GM12875 (cell line): ENCODE results near the gene LSR.

Experiments
- H3K4me3 ChIP-seq: one replicate; pipeline ENCODE4 v1.5.1; 2011; ENCODE audit warnings: low read depth, low read length, control low read depth
- TF ChIP-seq, protein P1 (sequence below): IDR thresholded peaks from 2 replicates; pipeline ENCODE4 v1.5.1; 2011; ENCODE audit warnings: low read depth, mild to moderate bottlenecking, control low read depth, inconsistent platforms, low read length, moderate library complexity, borderline replicate concordance; ENCODE audit not compliant: insufficient read depth

Gene LSR

DNA sequence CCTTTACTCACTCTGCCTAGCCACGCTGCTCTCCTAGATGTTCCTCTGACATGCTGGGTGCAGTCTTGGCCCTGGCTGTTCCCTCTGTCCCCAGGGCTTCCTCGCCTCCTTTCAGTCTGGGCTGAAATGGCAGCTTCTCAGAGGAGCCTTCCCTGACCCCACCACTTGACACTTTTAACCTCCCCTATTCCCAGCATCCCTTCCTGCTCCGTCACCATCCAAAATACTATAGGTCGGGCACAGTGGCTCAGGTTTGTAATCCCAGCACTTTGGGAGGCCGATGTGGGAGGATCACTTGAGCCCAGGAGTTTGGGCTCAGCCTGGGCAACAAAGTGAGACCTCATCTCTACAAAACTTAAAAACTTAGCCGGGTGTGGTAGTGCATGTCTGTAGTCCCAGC is 22.9 kb upstream of the LSR start:
- no peak overlapping the region for H3K4me3 ChIP-seq
- TF ChIP-seq, protein P1, sequence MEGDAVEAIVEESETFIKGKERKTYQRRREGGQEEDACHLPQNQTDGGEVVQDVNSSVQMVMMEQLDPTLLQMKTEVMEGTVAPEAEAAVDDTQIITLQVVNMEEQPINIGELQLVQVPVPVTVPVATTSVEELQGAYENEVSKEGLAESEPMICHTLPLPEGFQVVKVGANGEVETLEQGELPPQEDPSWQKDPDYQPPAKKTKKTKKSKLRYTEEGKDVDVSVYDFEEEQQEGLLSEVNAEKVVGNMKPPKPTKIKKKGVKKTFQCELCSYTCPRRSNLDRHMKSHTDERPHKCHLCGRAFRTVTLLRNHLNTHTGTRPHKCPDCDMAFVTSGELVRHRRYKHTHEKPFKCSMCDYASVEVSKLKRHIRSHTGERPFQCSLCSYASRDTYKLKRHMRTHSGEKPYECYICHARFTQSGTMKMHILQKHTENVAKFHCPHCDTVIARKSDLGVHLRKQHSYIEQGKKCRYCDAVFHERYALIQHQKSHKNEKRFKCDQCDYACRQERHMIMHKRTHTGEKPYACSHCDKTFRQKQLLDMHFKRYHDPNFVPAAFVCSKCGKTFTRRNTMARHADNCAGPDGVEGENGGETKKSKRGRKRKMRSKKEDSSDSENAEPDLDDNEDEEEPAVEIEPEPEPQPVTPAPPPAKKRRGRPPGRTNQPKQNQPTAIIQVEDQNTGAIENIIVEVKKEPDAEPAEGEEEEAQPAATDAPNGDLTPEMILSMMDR = no peak

DNA sequence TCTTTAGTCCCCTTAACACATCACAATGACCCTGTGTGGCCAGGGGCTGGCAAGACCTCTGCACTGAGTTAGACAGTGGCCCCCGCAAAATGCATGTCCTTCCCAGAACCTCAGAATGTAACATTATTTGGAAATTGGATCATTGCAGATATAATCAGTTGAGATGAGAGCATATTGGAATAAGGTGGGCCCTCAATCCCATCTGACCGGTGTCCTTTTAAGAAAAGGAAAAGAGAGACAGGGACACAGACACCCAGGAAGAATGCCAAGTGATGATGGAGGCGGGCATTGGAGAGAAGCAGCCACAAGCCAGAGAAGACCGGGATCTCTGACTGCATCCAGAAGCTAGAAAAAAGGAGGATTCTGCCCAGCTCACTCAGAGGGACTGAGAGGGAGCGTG is 22.1 kb upstream of the LSR start:
- H3K4me3 ChIP-seq = no peak overlapping the region
- TF ChIP-seq, protein P1 = no peak

DNA sequence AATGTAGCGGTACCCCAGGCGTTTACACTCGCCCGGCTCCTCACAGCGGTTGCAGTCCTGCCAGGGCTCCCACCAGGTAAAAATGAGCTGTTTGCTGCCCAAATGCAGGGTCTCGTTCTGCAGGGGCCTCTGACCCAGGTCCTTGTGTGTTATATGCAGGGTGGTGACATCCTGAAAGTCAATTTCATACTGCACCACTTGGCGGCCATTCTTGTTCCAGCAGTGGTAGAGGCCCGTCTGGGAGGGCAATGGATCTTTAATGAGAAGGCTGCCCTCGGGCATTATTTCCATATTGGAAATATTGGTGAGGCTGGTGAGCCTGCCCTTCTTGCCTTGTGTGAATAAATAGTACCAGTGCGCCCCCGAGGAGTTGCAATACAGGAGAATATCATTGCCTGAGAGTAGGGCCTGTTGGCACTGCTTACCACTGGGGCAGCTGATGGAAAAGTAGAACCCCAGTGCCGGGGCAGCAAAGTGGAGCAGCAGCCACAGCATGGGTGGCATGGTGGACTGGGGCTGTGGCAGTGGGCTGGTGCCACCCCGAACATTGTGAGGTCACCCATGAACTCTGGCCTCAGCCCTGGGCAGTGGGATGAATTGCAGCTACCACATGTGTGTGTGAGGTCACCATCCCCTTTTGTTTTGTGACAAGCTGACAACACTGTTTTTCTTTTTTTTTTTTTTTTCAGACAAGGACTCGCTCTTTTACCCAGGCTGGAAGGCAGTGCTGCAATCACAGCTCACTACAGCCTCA is 20.4 kb upstream of the LSR start, which contains the start of gene FAM187B:
FAM187B (minus strand) TSS at position 563 of the 754 bp plus-strand sequence; CDS start at position 504, 59 bp downstream.
- no peak within 1 kb of the TSS for H3K4me3 ChIP-seq
- TF ChIP-seq, protein P1 = no peak

DNA sequence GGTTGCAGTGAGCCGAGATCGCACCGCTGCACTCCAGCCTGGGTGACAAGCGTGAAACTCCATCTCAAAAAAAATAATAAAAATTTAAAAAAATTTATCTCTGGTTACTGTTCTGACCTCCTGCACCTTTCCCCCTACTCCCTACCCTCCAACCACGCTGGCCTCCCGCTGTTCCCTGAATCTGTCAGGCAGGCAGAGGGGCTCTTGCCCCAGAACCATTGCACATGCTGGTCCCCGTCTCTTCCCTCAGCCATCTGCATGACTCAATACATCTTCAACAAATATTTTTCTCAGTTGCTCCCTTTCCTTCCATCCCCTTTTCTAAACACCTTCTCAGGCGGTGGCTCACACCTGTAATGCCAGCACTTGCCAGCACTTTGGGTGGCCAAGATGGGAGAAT is 19.2 kb upstream of the LSR start:
- TF ChIP-seq, protein P1 = no peak
- no peak overlapping the region for H3K4me3 ChIP-seq

DNA sequence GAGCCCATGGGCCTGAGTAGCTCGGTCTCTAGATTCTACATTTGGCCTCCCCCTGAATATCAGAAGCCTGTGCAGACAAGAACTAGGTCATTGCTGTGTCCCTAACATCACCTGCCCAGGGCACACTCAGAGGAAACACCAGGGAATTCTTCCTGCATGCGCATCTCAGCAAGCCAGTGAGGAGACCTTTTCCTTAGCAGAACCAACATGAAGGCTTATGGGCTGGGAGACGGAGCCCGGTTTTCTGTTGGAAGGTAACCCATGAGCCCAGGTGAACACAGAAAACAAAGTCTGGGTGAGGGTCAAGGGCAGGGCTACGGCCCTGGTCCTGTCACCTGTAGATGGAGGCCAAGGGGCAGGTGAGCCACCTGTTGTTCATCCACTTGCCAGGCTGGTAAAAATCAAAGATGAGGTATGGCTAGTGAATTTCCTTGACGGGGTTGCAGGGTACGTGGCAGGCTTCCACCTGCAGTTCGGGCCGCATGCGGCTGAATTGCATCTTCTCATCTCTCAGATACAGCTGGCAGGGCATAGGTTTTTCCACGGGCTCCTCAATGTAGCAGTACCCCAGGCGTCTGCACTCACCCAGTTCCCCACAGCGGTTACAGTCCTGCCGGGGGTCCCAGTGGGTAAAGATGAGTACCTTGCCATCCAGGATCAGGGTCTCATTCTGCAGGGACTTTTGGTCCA is 16.7 kb upstream of the LSR start:
- TF ChIP-seq, protein P1 = no peak
- H3K4me3 ChIP-seq = no peak overlapping the region

DNA sequence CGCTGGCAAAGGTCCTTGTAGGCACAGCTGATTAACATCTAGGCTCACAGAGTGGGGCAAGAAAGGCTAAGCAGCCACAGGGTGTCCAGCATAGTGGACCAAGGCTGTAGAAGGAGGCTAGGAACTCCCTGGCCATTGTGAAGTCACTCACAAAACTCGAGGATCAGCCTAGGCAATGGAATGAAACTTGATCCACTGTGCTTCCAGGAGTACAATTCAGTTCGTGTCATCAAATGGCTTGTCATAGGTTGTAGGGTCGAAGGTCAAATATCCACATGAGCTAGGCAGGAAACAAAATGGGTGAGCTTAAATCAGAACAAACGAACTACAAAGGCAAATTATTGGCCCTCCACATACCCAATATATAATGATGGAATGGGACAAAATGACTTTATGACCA is 15.9 kb upstream of the LSR start:
- H3K4me3 ChIP-seq = no peak overlapping the region
- TF ChIP-seq, protein P1 = no peak
